DOHH2 (cell line): Measurements from ENCODE around the gene GSAP.

Experiments
- CTCF ChIP-seq: fragments of 200-600 bp; sonication (generic); IDR thresholded peaks from one replicate; pipeline ENCODE4 v1.5.1; 2014; ENCODE audit warnings: antibody characterized with exemption, mild to moderate bottlenecking, low read depth, low read length; ENCODE audit not compliant: poor library complexity, severe bottlenecking
- EZH2phosphoT487 ChIP-seq: fragments of 200-600 bp; sonication (generic); IDR thresholded peaks from 2 replicates; pipeline ENCODE4 v1.6.1; 2017; ENCODE audit warnings: borderline replicate concordance, mild to moderate bottlenecking, antibody characterized with exemption, low read length, moderate library complexity, mixed read lengths

DNA sequence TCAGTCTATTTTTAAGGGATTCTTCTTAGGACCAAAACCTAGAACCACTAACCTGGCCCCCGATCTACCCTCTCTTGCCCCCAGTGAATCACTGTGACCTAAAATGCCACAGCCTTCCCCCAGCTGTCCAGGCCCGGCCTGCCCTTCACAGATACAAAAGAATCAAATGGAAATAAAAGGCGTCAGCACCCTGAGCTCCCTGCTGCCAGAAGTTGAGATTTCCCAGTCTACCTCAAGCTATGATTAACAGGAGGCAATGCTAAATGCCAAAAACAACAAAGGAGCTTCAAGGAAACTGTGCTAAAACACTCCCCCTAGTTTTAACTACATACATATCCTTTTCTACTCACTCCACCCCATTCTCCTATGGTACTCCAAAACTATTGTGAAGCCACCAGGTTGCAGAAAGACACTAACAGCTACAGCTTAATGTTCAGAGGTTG is 67.8 kb downstream of the GSAP start:
- TF ChIP-seq CTCF (no peak), EZH2phosphoT487 (no peak)
